ENCODE data around the gene SLPI. TPM values are rescaled to one million over a fixed set of nuclear protein-coding genes. Genes with fewer than 3 reads are reported as not detected.

Gene SLPI
- total RNA-seq, 3 donors from 2014 or later (not counting 1 experiment from before 2014, with no cell fraction given), result 0.90 TPM; not detected in 2

DNA sequence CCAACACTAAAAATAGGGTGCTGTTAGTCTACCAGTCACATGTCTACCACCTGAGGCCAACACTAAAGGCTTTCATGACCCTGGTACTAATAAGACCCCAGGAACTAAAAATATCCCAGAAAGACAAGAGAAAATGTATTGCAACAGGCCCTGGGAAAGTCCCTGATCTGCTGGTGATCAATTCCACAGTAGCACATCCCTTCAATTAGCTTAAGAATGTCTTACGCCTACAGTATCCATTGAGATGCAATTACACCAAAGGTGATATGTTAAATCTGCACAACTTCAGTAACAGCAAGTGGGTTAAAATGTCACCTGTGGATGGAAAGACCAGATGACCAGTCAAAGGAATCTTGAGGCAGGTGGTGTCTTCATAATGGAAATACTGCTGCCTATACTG, 44.4 kb downstream of the SLPI start:
- Mint-ChIP-seq H3K4me1 (no peaks in the 10 kb centered on the region), H3K9me3 (no peaks in the 10 kb centered on the region), H3K27me3 (ENCODE audit: low read depth in 2 of 2) (peaks cover 27 to 43% of the 10 kb centered on the region in 2 donors), H3K27ac (no peak overlapping the region), H3K4me3 (no peak overlapping the region), H3K36me3 (no peaks in the 10 kb centered on the region)
- DNase-seq, result no peak
- Histone ChIP-seq H3K27me3 (ENCODE audit: control insufficient read depth, insufficient read depth, low read length) (peaks cover 10% of the 10 kb centered on the region), H3K27ac (ENCODE audit: low read length) (no peak overlapping the region), H3K9me3 (ENCODE audit: control insufficient read depth, insufficient read depth, low read length) (no peaks in the 10 kb centered on the region), H3K36me3 (ENCODE audit: control insufficient read depth, insufficient read depth, low read length) (no peaks in the 10 kb centered on the region), H3K4me1 (ENCODE audit: control insufficient read depth, insufficient read depth, low read length) (no peaks in the 10 kb centered on the region), H3K4me3 (ENCODE audit: low read length) (no peak overlapping the region)
- ATAC-seq, result no peak
- intact Hi-C loops (cut with micrococcal nuclease), result no loop called here
- TF ChIP-seq, protein P1, sequence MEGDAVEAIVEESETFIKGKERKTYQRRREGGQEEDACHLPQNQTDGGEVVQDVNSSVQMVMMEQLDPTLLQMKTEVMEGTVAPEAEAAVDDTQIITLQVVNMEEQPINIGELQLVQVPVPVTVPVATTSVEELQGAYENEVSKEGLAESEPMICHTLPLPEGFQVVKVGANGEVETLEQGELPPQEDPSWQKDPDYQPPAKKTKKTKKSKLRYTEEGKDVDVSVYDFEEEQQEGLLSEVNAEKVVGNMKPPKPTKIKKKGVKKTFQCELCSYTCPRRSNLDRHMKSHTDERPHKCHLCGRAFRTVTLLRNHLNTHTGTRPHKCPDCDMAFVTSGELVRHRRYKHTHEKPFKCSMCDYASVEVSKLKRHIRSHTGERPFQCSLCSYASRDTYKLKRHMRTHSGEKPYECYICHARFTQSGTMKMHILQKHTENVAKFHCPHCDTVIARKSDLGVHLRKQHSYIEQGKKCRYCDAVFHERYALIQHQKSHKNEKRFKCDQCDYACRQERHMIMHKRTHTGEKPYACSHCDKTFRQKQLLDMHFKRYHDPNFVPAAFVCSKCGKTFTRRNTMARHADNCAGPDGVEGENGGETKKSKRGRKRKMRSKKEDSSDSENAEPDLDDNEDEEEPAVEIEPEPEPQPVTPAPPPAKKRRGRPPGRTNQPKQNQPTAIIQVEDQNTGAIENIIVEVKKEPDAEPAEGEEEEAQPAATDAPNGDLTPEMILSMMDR (IDR thresholded peaks at IDR 0.05), result no peak
- 100% methylated on average over 1 of the region's 1 CpG for WGBS (ENCODE audit: insufficient coverage)

- TF ChIP-seq, protein P1 (IDR thresholded peaks at IDR 0.05), result no peak
- no peaks in the 10 kb centered on the region for H3K4me1 Mint-ChIP-seq
- Histone ChIP-seq H3K4me1 (ENCODE audit: control insufficient read depth, insufficient read depth, low read length) (no peaks in the 10 kb centered on the region), H3K27me3 (ENCODE audit: control insufficient read depth, insufficient read depth, low read length) (peaks cover 10% of the 10 kb centered on the region), H3K4me3 (ENCODE audit: low read length) (no peak within 1 kb of the TSS), H3K36me3 (ENCODE audit: control insufficient read depth, insufficient read depth, low read length) (no peaks in the 10 kb centered on the region), H3K27ac (ENCODE audit: low read length) (no peak within 1 kb of the TSS), H3K9me3 (ENCODE audit: control insufficient read depth, insufficient read depth, low read length) (no peaks in the 10 kb centered on the region)
- peaks cover 0 to 3% of the 10 kb centered on the region in 2 donors for H3K9me3 Mint-ChIP-seq
- no peak within 1 kb of the TSS for H3K4me3 Mint-ChIP-seq
- no peaks in the 10 kb centered on the region for H3K36me3 Mint-ChIP-seq
- WGBS (ENCODE audit: insufficient coverage), result no CpG with 5 or more reads among the region's 1 CpG
- H3K27ac Mint-ChIP-seq, result no peak within 1 kb of the TSS
- peaks cover 31 to 35% of the 10 kb centered on the region in 2 donors for H3K27me3 Mint-ChIP-seq (ENCODE audit: low read depth in 2 of 2)
- DNase-seq (no peak), ATAC-seq (no peak)
- intact Hi-C loops (cut with micrococcal nuclease), result no loop called here
Measured at GRCh38 chr20:45206725-45207124, 47.6 kb downstream of the SLPI start, which contains the start of gene SEMG1. Gene SEMG1 (plus strand): TSS chr20:45207033. CDS start chr20:45207054, 21 bp downstream.

Other genes with a start within 250 kb of the SLPI start
- gene KCNS1, start 153.4 kb downstream of the SLPI start, total RNA-seq, result not detected
- gene WFDC5, start 139.4 kb downstream of the SLPI start, total RNA-seq, result not detected
- not detected for gene WFDC12, start 130.1 kb downstream of the SLPI start, total RNA-seq
- 1 to 10 TPM in 1 of 3 donors, not detected in 2; 2.4 TPM for gene PI3, start 79.7 kb downstream of the SLPI start, total RNA-seq
- gene SEMG1, start 47.5 kb downstream of the SLPI start, total RNA-seq, result not detected
- not detected for gene SEMG2, start 33.2 kb downstream of the SLPI start, total RNA-seq
- gene RBPJL, start 52.3 kb upstream of the SLPI start, total RNA-seq, result not detected
- not detected for gene MATN4, start 53.7 kb upstream of the SLPI start, total RNA-seq
- gene SDC4, start 93.9 kb upstream of the SLPI start, total RNA-seq, result 1 to 10 TPM in 2 of 3 donors, under 1 TPM in 1; 0.45 to 1.8 (median 1.5) TPM
- gene SYS1, start 108.6 kb upstream of the SLPI start, total RNA-seq, result 10 to 100 TPM; 73.8 to 77.4 (median 74.0) TPM
- under 1 TPM in 1 of 3 donors, not detected in 2; 0.14 TPM for gene TP53TG5, start 123.8 kb upstream of the SLPI start, total RNA-seq
- gene DBNDD2, start 153.7 kb upstream of the SLPI start, total RNA-seq, result 10 to 100 TPM; 13.0 to 14.7 (median 13.3) TPM
- 100 to 1,000 TPM; 173 to 190 (median 187) TPM for gene PIGT, start 161.6 kb upstream of the SLPI start, total RNA-seq
- not detected for gene WFDC2, start 215.2 kb upstream of the SLPI start, total RNA-seq

All from natural killer cell (primary cell).